ENCODE results near the gene SLC6A16. TPM values are rescaled to one million over a fixed set of nuclear protein-coding genes. Genes with fewer than 3 reads are reported as not detected.
"Not testable (repeated sequence)": the region's sequence is repeated elsewhere in the genome, so short reads cannot be mapped to it uniquely, and the experiment has no call there.

The SLC6A16 gene
- polyA plus RNA-seq, 3 donors = 0.90 to 1.6 (median 1.0) TPM

DNA sequence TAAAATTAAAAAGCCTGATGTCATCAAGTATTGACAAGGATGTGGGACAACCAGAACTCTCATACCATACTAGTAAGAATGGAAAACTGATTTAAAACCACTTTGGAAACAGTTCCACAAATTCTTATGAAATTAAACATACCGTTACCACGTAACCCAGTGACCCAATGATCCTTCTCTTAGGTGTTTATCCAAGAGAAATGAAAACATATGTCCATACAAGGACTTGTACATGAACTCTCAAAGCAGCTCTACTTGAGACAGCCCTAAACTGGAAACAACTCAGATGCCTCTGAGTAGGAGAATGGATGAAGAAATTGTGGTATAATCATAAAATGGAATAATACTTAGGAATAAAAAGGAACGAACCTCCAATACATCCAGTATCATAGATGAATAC, 27.6 kb downstream of the SLC6A16 start:
- H3K27ac ChIP-seq (ENCODE audit: low read depth, low read length) = no peak overlapping the region
- 84 to 95% (median 94%) methylated on average over 3 of the region's 3 CpGs for WGBS, 3 donors

DNA sequence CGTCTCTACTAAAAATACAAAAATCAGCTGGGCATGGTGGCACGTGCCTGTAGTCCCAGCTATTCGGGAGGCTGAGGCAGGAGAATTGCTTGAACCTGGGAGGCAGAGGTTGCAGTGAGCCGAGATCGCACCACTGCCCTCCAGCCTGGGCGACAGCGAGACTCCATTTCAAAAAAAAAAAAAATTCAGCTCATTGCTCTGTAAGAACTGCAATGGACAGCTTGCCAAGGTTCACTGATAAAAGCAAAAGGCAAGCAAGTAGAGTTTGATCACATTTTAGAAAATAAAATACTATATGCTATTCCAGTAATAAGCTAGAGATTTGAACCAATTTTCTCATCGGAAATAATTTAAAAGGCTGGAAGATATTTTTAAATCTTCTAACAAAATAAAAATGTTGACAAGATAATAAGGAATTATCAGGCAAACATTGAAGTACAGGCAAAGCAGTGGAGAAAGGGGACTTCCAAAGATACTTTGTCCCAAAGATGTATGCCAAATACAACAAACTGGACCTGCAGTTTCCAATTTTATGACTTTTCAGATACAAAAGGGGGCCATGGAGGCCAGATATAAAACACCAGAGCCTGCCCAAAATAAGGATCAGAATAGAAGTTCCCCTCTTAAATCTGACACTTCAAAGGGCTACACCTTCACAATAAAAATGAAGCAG, 29.6 kb downstream of the SLC6A16 start:
- WGBS, 3 donors = 92 to 97% (median 94%) methylated on average over 8 of the region's 8 CpGs
- no peak overlapping the region for H3K27ac ChIP-seq (ENCODE audit: low read depth, low read length)

DNA sequence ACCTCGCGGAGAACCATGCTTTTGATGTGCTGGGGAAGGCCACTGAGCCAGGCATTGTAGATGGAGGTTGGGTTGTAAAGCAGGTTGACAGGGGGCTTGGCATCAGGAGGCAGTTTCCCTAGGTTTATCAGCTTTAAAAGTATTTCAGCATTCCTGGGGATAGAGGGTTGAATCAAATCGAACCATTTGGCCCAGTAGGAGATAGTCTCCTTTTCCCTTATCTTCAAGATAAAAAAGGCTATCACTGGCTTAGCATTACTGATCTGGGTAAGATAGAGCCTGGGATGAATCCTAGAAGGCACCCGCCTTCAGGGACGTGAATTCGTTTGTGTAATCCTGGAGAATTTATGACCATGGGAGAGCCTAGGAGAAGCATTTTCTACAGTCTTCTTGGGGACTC, 30.6 kb downstream of the SLC6A16 start:
- 84 to 88% (median 84%) methylated on average over 6 of the region's 6 CpGs for WGBS, 3 donors
- H3K27ac ChIP-seq (ENCODE audit: low read depth, low read length) = no peak overlapping the region

DNA sequence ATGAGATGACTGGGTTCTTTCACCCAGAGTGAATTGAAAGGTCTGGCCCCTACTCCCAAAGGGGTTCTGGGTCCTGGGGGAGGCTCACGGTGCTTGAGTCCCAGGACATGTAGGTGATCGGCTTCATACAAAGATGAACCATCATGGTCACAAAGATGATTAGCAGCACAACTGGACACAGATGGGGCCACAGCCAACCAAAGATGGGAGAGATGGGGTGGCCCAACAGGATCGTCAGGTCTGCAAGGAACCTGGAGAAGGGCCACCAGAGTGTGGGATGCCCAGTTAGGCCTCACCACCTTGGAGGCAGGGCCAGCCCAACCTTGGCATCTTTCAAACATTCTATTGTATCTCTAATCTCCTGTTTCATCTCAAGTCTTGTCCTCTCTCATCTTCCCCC, 34.5 kb downstream of the SLC6A16 start:
- H3K27ac ChIP-seq (ENCODE audit: low read depth, low read length) = no peak overlapping the region
- WGBS, 3 donors = 86 to 95% (median 94%) methylated on average over 3 of the region's 3 CpGs

DNA sequence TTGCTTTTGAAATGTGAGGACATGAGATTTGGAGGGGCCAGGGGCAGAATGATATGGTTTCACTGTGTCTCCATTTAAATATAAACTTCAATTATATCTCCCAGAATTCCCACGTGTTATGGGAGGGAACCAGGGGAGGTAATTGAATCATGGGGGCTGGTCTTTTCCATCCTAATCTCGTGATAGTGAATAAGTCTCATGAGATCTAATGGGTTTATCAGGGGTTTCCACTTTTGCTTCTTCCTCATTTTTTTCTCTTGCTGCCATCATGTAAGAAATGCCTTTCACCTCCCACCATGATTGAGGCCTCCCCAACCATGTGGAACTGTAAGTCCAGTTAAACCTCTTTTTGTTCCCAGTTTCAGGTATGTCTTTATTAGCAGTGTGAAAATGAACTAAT, 35.7 kb downstream of the SLC6A16 start:
- WGBS, 3 donors = 48 to 60% (median 52%) methylated on average over 2 of the region's 2 CpGs

DNA sequence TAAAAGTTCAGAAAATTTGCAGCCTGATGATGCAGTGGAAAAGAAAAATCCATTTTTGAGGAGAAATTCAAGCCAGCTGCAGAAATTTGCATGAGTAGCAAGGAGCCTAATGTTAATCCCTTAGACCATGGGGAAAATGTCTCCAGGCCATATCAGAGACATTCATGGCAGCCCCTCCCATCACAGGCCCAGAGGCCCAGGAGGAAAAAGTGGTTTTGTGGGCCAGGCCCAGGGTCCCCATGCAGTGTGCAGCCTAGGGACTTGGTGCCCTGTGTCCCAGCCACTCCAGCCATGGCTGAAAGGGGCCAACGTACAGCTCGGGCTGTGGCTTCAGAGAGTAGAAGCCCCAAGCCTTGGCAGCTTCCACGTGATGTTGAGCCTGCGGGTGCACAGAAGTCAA, 36.8 kb downstream of the SLC6A16 start:
- 94 to 99% (median 95%) methylated on average over 4 of the region's 4 CpGs for WGBS, 3 donors
- H3K27ac ChIP-seq (ENCODE audit: low read depth, low read length) = not testable (repeated sequence)

More for the DNA sequence above, 35.7 kb downstream of the SLC6A16 start:
- not testable (repeated sequence) for H3K27ac ChIP-seq (ENCODE audit: low read depth, low read length)

DNA sequence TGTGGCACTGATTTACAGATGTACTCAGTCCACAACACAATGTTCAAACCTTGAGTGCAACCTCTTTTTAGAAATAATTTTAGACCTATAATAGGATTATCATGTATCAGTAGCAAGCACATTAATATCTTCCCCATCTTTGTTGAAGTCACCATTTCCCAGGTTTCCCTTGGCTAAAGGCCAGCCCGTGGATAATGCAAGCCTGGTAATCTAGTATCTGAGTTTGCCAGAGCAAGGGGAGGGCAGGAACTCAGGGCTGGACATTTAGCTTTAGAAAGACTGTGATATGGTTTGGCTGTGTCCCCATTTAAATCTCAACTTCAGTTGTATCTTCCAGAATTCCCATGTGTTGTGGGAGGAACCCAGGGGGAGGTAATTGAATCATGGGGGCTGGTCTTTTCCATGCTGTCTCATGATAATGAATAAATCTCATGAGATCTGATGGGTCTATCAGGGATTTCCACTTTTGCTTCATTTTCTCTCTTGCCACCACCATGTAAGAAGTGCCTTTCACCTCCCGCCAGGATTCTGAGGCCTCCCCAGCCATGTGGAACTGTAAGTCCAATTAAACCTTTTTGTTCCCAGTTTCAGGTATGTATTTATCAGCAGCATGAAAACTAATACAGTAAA, 37.7 kb downstream of the SLC6A16 start:
- WGBS, 3 donors = 20 to 70% (median 57%) methylated on average over 2 of the region's 2 CpGs
- no peak overlapping the region for H3K27ac ChIP-seq (ENCODE audit: low read depth, low read length)

DNA sequence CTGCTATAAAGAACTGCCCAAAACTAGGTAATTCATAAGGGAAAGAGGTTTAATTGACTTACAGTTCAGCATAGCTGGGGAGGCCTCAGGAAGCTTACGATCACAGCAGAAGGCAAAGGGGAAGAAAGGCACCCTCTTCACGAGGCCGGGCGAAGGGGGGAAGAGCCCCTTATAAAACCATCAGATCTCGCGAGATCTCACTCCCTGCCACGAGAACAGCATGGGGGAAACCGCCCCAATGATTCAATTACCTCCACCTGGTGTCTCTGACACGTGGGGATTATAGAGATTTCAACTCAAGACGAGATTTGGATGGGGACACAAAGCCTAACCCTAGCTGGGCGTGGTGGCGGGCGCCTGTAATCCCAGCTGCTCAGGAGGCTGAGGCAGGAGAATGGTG, 42.8 kb downstream of the SLC6A16 start:
- no peak overlapping the region for H3K27ac ChIP-seq (ENCODE audit: low read depth, low read length)
- 74 to 84% (median 81%) methylated on average over 13 of the region's 13 CpGs for WGBS, 3 donors

DNA sequence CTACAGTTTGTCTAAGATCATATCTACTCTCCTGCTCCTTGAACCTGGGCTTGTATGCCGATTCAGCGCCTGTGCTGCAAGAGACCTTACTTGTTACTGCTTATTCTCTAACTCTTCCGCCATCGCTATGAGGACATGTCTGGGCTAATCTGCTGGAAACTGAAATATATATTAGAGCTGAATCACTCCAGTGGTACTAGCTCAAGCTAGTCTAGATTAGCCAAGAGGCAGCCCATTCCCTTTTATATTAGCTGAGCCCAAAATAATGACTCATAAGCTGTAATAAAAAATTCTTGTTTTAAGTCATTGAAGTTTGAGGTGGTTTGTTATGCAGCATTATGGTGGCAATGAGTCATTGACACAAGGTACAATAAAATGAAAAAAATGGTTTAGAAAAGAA, 52.8 kb downstream of the SLC6A16 start:
- 93 to 96% (median 95%) methylated on average over 4 of the region's 4 CpGs for WGBS, 3 donors
- H3K27ac ChIP-seq (ENCODE audit: low read depth, low read length) = no peak overlapping the region

DNA sequence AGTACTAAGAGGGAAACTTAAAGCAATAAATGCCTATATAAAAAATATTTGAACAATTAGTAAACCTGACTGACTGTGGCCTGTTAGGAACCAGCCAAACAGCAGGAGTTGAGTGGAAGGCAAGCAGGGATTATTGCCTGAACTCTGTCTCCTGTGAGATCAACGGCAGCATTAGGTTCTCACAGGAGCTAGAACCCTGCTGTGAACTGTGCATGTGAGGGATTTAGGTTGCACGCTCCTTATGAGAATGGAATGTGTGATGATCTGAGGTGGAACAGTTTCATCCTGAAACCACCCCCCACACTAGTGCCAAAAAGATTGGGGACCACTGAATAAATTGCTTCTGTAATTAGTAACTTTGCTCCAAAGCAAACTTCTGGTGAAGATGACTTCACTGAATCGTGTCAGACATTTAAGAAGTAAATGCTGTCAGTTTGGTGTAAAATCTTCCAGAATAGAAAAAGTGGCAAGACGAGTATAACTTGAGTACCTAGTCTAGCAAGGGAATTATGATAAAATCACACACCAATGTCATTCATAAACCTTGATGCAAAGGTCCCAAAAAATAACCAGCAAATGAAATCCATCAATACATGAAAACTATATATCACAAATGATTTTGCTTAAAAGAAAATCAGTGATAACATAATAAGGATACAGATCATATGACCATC, 53.8 kb downstream of the SLC6A16 start:
- H3K27ac ChIP-seq (ENCODE audit: low read depth, low read length) = no peak overlapping the region
- 64 to 77% (median 74%) methylated on average over 4 of the region's 4 CpGs for WGBS, 3 donors

DNA sequence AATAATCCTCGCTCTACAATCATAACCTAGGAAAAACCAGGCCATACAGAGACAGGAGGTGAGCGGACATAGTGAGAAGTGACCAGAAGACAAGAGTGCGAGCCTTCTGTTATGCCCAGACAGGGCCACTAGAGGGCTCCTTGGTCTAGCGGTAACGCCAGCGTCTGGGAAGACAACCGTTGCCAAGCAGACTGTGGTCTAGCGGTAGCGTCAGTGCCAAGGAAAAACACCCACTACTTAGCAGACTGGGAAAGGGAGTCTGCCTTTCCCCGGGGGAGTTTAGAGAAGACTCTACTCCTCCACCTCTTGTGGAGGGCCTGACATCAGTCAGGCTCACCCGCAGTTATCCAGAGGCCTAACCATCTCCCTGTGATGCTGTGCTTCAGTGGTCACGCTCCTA, 58.6 kb downstream of the SLC6A16 start:
- WGBS, 3 donors = 27 to 33% (median 30%) methylated on average over 12 of the region's 12 CpGs

DNA sequence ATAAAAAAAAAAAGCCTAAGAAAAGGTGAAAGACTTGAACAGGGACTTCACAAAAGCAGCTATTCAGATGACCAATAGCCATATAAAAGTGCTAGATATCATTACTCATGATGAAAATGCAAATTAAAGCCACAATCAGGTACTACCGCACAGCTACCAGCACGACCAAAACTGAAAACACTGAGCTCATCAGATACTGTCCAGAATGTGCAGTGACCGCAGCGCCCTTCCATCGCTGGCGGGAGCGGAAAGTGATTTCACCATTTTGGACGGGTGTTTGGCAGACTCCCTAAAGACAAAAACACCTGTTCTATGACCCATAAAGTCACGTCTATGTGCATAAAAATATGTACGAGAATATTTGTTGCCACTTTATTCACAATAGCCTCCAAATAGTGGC, 60.7 kb downstream of the SLC6A16 start:
- no peak overlapping the region for H3K27ac ChIP-seq (ENCODE audit: low read depth, low read length)
- WGBS, 3 donors = 59 to 80% (median 75%) methylated on average over 10 of the region's 10 CpGs

More for the DNA sequence above, 58.6 kb downstream of the SLC6A16 start:
- H3K27ac ChIP-seq (ENCODE audit: low read depth, low read length) = not testable (repeated sequence)

DNA sequence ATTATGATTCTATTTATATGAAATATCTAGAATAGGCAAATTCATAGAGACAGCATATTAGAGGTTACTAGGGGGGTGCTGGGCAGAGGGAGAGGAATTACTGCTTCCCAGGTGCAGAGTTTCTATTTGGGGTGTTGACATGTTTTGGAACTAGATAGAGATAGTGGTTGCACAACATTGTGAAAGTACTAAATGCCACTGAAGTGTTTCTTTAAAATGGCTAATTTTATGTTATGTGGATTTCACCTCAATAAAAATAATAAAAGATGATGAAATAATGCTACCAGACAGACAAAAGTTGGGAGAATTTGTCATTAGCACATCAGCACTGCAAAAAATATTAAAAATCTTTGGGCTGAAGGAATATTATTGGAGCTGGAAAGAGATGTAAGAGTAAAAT, 63.4 kb downstream of the SLC6A16 start:
- no peak overlapping the region for H3K27ac ChIP-seq (ENCODE audit: low read depth, low read length)

DNA sequence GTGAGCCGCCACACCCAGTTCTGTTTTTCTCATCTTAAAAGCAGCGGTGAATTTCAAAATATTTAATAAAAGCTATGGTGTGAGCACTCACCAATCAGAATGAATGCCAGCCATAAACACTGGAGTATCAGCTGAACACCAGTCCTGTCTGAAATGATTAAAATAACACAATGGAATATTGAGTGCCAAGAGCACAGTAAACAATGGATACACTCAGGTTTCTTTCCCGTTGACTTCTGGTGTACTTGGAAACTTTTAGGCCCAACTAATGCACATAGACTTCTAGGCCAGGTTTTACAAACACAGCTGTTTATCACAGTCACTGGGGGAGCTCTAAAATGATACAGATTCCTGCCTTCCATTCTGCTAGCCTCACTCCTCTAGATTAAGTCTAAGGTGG, 68.3 kb downstream of the SLC6A16 start:
- WGBS, 3 donors = 57 to 76% (median 70%) methylated on average over 3 of the region's 3 CpGs
- H3K27ac ChIP-seq (ENCODE audit: low read depth, low read length) = no peak overlapping the region

DNA sequence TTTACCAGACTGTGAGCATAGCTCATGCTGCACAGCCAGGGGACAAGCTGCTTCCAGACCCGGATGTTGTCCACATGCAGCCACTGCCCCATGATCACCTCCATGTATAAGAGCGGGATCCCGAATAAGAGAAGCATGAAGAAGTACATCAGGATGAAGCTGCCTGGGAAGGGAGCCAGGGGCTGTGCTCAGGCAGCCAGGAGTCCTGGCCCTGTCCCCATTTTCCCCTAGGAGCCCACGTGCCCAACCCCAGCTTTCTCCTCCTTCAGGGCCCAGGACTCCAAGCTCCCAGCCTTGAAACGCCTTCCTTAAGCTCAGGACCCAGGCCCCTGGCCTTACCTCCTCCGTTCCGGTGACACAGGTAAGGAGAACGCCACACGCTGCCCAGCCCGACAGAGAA, 69.3 kb downstream of the SLC6A16 start:
- no peak overlapping the region for H3K27ac ChIP-seq (ENCODE audit: low read depth, low read length)
- WGBS, 3 donors = 81 to 89% (median 82%) methylated on average over 10 of the region's 10 CpGs

DNA sequence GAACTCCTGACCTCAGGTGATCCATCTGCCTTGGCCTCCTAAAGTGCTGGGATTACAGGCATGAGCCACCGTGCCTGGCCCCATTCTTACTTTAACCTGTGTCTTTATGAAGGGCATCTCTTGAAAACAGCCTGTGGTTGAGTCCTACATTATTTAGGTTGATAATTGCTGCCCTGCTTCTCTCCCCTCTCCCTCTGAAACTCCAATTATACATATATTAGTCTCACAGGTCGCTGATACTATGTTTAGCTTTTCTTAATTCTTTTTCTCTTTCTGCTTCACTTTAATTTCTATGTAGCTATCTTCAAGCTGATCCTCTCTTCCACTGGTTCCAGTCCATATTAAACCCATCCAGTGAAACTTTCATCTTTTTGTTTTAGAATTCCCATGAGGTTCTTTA, 75.1 kb downstream of the SLC6A16 start:
- no peak overlapping the region for H3K27ac ChIP-seq (ENCODE audit: low read depth, low read length)
- 69 to 82% (median 81%) methylated on average over 2 of the region's 2 CpGs for WGBS, 3 donors

DNA sequence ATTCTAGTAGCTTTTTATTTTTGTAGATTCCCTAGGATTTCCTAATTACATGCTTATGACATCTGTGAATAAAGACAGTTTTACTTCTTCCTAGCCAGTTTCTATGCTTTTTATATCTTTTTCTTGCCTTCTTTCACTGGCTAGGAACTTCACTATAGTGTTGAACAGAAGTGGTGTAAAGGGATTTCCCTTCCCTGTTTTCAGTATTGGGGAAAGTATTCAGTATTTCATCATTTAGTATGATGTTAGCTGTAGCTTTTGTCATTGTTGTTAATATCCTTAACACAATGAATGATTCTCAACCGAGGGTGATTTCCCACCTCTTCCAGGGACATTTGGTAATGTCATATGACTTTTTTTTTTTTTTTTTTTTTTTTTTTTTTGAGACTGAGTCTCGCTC, 77.3 kb downstream of the SLC6A16 start:
- H3K27ac ChIP-seq (ENCODE audit: low read depth, low read length) = no peak overlapping the region
- WGBS, 3 donors = 37 to 75% (median 64%) methylated on average over 1 to 2 of the region's 2 CpGs

DNA sequence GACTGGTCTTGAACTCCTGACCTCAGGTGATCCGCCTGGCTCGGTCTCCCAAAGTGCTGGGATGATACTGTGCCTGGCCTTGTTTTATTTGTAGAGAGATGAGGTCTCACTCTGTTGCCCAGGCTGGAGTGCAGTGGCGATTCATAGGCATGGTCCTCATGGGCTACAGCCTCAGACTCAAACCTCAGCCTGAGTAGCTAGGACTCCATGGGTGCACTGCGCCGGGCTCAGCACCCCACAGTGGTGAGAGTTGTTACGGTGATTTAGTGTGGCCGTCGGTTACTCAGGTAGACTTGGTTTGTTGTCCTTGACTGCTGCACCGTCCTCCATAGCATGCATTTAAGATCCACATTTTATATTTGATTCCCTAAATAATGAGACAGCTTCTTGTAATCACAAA, 80.7 kb downstream of the SLC6A16 start:
- 90 to 96% (median 93%) methylated on average over 9 of the region's 9 CpGs for WGBS, 3 donors
- no peak overlapping the region for H3K27ac ChIP-seq (ENCODE audit: low read depth, low read length)

DNA sequence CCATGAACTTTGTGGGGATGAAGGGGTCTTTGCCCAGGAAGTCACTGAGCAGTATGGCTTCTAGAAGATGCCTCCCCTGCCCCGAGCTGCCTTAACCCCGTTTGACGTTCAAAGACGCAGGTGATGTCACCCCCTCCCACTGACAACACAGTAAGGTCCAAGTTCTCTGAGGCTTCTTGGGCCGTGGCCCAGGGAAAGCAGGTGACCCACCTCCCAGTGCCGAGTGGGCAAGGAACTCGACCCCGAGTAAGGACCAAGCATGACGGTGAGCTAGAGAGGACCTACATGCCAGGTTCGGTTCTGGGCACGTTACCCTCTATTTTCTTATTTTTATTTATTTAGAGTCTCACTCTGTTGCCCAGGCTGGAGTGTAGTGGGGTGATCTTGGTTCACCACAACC, 81.3 kb downstream of the SLC6A16 start:
- 72 to 91% (median 87%) methylated on average over 11 of the region's 11 CpGs for WGBS, 3 donors

DNA sequence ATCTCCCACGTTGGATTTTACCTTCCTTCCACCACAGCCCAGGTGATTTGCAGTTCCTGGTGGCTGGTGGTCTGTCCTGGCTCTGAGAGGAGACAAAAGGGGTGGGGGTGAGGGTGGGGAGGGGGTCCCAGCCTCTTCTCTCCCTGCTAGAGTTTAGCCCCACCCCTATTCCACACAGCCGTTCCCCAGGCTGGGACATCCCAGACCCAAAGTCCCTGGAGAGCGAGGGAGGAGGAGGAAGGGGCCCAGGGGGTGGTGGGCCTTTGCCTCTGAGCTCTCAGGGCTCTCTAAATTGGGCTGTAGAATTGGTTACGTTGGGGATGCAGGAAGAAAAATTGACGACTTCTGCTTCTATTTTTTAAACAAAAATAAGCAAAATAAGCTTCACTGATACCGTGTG, 81.9 kb downstream of the SLC6A16 start:
- no peak overlapping the region for H3K27ac ChIP-seq (ENCODE audit: low read depth, low read length)
- 39 to 46% (median 46%) methylated on average over 6 of the region's 6 CpGs for WGBS, 3 donors

More for the DNA sequence above, 81.3 kb downstream of the SLC6A16 start:
- H3K27ac ChIP-seq (ENCODE audit: low read depth, low read length) = no peak overlapping the region
